ENCODE data around the gene SLC25A42. TPM values are rescaled to one million over a fixed set of nuclear protein-coding genes. Genes with fewer than 3 reads are reported as not detected.

Gene SLC25A42
- total RNA-seq, 2 donors from 2014 or later, result 6.6 to 7.2 TPM

GRCh38 chr19:19052921-19053320, 10.9 kb upstream of the SLC25A42 start:
- Histone ChIP-seq H3K36me3 (ENCODE audit: control insufficient read depth, insufficient read depth, low read length) (peaks cover 75% of the 10 kb centered on the region), H3K27me3 (ENCODE audit: control insufficient read depth, insufficient read depth, low read length, poor library complexity, severe bottlenecking) (no peaks in the 10 kb centered on the region), H3K9me3 (ENCODE audit: control insufficient read depth, low read length) (peaks cover 9% of the 10 kb centered on the region), H3K4me3 (ENCODE audit: low read length) (no peak overlapping the region), H3K27ac (ENCODE audit: low read depth, low read length) (no peak overlapping the region), H3K4me1 (ENCODE audit: control insufficient read depth, insufficient read depth, low read length) (peaks cover 3% of the 10 kb centered on the region), H3K9ac (ENCODE audit: extremely low read depth, low read length, poor library complexity, severe bottlenecking) (no peak overlapping the region)
- Mint-ChIP-seq H3K27ac (no peak overlapping the region), H3K36me3 (ENCODE audit: low read depth) (peaks cover 64% of the 10 kb centered on the region), H3K27me3 (ENCODE audit: insufficient read depth) (no peaks in the 10 kb centered on the region), H3K9me3 (no peaks in the 10 kb centered on the region), H3K4me3 (no peak overlapping the region), H3K4me1 (peaks cover 24% of the 10 kb centered on the region)
- DNase-seq, result no peak
- WGBS, 2 experiments (ENCODE audit: insufficient coverage in 1 of 2, insufficient read length in 1 of 2), result 93% methylated on average over 1 of the region's 1 CpG; no CpG with 5 or more reads in 1 of the 2 experiments
- no peak for TF ChIP-seq CTCF (conservative IDR thresholded peaks at IDR 0.05)

- WGBS, 2 experiments (ENCODE audit: insufficient coverage in 1 of 2, insufficient read length in 1 of 2), result 92 to 94% methylated on average over 16 to 25 of the region's 25 CpGs
- peak; percentile 90 for DNase-seq
- H3K4me1 Mint-ChIP-seq, result peaks cover 18% of the 10 kb centered on the region
- no peak overlapping the region for H3K4me3 Mint-ChIP-seq
- H3K27me3 Mint-ChIP-seq (ENCODE audit: insufficient read depth), result no peaks in the 10 kb centered on the region
- H3K36me3 Mint-ChIP-seq (ENCODE audit: low read depth), result peaks cover 71% of the 10 kb centered on the region
- H3K27ac Mint-ChIP-seq, result no peak overlapping the region
- peaks cover 9% of the 10 kb centered on the region for H3K9me3 ChIP-seq (ENCODE audit: control insufficient read depth, low read length)
- peak; percentile 95 for TF ChIP-seq CTCF (conservative IDR thresholded peaks at IDR 0.05)
- no peak overlapping the region for H3K4me3 ChIP-seq (ENCODE audit: low read length)
- peaks cover 3% of the 10 kb centered on the region for H3K4me1 ChIP-seq (ENCODE audit: control insufficient read depth, insufficient read depth, low read length)
- no peaks in the 10 kb centered on the region for H3K9me3 Mint-ChIP-seq
- no peak overlapping the region for H3K27ac ChIP-seq (ENCODE audit: low read depth, low read length)
- no peaks in the 10 kb centered on the region for H3K27me3 ChIP-seq (ENCODE audit: control insufficient read depth, insufficient read depth, low read length, poor library complexity, severe bottlenecking)
- no peak overlapping the region for H3K9ac ChIP-seq (ENCODE audit: extremely low read depth, low read length, poor library complexity, severe bottlenecking)
- H3K36me3 ChIP-seq (ENCODE audit: control insufficient read depth, insufficient read depth, low read length), result peaks cover 81% of the 10 kb centered on the region
Observed at GRCh38 chr19:19053508-19054314, 10.1 kb upstream of the SLC25A42 start.

- Histone ChIP-seq H3K4me1 (ENCODE audit: control insufficient read depth, insufficient read depth, low read length) (peaks cover under 1% of the 10 kb centered on the region), H3K27me3 (ENCODE audit: control insufficient read depth, insufficient read depth, low read length, poor library complexity, severe bottlenecking) (no peaks in the 10 kb centered on the region), H3K36me3 (ENCODE audit: control insufficient read depth, insufficient read depth, low read length) (peaks cover 83% of the 10 kb centered on the region), H3K9ac (ENCODE audit: extremely low read depth, low read length, poor library complexity, severe bottlenecking) (no peak overlapping the region), H3K9me3 (ENCODE audit: control insufficient read depth, low read length) (peaks cover 9% of the 10 kb centered on the region), H3K4me3 (ENCODE audit: low read length) (no peak overlapping the region), H3K27ac (ENCODE audit: low read depth, low read length) (no peak overlapping the region)
- DNase-seq, result no peak
- Mint-ChIP-seq H3K27me3 (ENCODE audit: insufficient read depth) (no peaks in the 10 kb centered on the region), H3K27ac (no peak overlapping the region), H3K9me3 (no peaks in the 10 kb centered on the region), H3K4me3 (no peak overlapping the region), H3K4me1 (peaks cover 11% of the 10 kb centered on the region), H3K36me3 (ENCODE audit: low read depth) (peaks cover 74% of the 10 kb centered on the region)
- TF ChIP-seq CTCF (conservative IDR thresholded peaks at IDR 0.05), result no peak
- WGBS, 2 experiments (ENCODE audit: insufficient coverage in 1 of 2, insufficient read length in 1 of 2), result 96 to 97% methylated on average over 14 to 15 of the region's 15 CpGs
Observed at GRCh38 chr19:19054315-19054938, 9.4 kb upstream of the SLC25A42 start.
